ENCODE data around the gene MRPS17. TPM values are rescaled to one million over a fixed set of nuclear protein-coding genes. Genes with fewer than 3 reads are reported as not detected.
"Not testable (repeated sequence)": the region's sequence is repeated elsewhere in the genome, so short reads cannot be mapped to it uniquely, and the experiment has no call there.

The MRPS17 gene
- 43.1 TPM for polyA plus RNA-seq (2012; ENCODE audit: insufficient read depth, insufficient read length)

- DNase-seq (ENCODE audit: low read depth, low spot score), result peak; percentile 87
- H3K4me3 ChIP-seq (ENCODE audit: low read length), result peak within 1 kb of the TSS; percentile 98
Measured at GRCh38 chr7:55951637-55952351, at the start of gene MRPS17. MRPS17 (plus strand) TSS chr7:55951877; CDS start chr7:55953196, 1,319 bp downstream.

DNA sequence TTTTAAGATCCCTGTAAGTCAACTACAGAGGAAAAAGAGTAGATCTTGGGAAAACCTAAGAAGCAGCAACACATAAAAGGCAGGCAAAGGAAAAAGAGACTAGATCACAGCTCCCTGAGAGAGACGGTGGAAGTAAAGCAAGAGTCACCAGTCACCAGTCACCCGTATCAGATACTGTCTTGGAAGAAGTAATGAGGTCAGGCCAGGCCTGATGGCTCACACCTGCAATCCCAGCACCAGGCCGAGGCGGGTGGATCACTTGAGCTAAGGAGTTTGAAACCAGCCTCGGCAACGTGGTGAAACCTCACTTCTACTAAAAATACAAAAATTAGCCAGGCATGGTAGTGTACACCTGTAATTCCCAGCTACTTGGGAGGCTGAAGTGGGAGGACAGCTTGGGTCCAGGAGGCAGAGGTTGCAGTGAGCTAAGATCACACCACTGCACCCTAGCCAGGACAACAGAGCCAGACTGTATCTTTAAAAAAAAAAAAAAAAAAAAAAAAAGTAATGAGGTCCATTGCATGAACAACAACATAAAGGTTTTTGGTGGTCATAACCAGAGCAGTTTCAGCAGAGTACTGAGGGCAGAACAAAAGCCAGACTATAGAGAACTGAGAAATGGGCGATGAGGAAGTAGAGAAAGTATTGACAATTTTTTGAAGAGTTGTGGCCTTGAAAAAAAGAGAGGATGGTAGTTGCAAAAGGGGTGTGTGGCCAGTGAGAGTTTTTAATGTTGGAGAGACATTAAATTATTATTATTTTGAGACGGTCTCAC, 47.5 kb upstream of the MRPS17 start:
- no peak for DNase-seq (ENCODE audit: low read depth, low spot score)
- H3K4me3 ChIP-seq (ENCODE audit: low read length), result no peak overlapping the region

DNA sequence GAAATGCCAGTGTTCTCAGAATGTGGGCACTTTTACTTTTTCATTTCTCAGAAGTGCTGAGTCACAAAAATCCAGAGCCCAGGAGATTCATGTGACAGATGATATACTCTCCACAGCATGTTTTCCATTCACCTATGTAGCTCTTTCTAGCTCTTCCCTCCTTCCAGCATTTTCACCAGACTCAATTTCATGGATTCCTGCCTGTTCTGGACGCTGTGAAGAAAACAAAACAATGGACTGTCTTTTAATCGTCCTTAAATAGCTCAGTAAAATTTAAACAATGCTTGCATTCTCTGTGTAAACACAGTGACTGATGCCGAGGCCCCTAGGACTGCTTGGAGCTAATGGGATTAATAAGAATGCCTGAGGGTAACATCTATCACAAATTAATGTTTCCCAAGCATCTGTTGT, 38.9 kb upstream of the MRPS17 start:
- DNase-seq (ENCODE audit: low read depth, low spot score), result no peak
- no peak overlapping the region for H3K4me3 ChIP-seq (ENCODE audit: low read length)

- no peak for DNase-seq (ENCODE audit: low read depth, low spot score)
- H3K4me3 ChIP-seq (ENCODE audit: low read length), result no peak overlapping the region
Measured at GRCh38 chr7:55917771-55918170, 33.9 kb upstream of the MRPS17 start.

DNA sequence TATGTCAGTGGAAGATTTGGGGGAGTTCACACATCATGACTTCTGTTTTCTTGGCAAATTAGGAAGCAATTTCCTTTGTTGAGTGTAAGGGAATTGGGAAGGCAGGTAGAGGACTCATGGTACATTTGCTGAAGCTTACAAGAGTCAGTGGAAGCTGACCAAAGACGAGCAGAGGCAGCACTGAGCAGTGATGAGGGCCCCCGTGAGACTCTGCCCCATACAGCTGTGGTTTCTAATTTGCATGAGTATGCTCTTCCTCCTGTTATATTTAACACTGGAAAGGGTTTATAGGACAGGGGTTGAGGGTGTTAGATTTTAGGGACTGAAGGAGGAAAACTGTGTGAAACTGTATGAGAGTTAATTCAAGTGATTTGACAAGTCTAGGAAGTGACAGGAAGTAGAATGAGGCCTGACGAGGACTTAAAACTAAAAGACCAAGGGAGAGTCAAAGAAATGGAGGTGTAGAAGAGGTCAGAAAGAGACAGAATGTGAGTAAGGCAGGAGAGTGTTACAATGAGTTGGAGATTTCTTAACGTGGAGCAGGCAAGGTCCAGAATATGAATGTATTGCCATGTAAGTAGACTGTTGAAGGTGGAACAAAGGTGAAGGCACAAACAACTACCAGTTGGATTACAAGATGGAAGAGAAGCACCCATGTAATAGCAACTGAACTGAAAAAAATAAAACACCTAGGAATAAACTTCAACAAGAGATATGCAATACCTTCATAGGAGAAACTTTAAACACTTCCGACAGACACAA, 23.5 kb upstream of the MRPS17 start:
- DNase-seq (ENCODE audit: low read depth, low spot score), result no peak
- no peak overlapping the region for H3K4me3 ChIP-seq (ENCODE audit: low read length)

DNA sequence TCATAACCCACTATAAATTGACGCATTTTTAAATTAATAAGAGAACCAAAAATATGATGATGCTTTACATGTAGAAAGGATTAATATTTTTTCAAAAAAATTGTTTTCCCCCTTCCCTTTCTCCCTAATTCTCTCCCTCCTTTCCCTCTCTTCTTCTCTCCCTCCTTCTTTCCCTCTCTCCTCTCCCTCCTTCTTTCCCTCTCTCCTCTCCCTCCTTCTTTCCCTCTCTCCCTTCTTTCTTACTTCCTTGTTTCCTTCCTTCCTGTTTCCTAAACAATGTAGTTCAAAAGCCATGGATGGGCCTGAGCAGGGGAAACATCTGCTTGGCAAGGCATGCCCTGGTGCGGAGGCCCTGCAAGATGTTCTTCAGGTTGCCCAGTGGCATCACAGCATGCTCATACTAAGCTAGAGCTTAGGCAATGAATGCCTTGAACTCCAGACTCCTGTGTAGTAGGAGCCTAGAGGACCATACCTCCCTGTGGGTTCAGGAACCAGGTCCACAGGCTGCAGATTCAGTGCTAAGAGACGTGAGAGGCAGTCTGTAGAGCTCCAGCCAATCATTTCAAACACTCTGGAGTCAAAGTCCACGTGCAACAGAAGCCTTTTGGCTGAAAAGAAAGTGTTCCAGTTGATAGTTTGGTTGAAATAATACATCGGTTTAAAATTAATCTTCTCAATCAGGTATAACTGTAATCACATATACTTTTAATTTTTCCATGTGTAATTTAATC, 20.1 kb upstream of the MRPS17 start:
- H3K4me3 ChIP-seq (ENCODE audit: low read length), result no peak overlapping the region
- no peak for DNase-seq (ENCODE audit: low read depth, low spot score)

DNA sequence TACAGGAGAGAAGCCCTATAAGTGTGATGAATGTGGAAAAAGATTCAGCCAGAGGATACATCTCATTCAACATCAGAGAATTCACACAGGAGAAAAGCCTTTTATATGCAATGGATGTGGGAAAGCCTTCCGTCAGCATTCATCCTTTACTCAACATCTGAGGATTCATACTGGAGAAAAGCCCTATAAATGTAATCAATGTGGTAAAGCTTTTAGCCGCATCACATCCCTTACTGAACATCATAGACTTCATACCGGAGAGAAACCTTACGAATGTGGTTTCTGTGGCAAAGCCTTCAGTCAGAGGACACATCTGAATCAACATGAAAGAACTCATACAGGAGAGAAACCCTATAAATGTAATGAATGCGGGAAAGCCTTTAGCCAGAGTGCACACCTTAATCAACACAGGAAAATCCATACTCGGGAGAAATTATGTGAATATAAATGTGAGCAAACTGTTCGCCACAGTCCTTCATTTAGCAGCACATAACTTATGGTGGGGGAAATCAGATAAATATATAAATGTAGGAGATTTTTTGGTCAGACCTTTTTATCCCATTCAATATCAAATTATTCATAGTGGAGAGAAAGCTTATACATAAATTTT, 12.1 kb upstream of the MRPS17 start:
- DNase-seq (ENCODE audit: low read depth, low spot score), result peak; percentile 71
- H3K4me3 ChIP-seq (ENCODE audit: low read length), result no peak overlapping the region

GRCh38 chr7:55946545-55946944, 5.1 kb upstream of the MRPS17 start:
- DNase-seq (ENCODE audit: low read depth, low spot score), result no peak
- H3K4me3 ChIP-seq (ENCODE audit: low read length), result no peak overlapping the region

DNA sequence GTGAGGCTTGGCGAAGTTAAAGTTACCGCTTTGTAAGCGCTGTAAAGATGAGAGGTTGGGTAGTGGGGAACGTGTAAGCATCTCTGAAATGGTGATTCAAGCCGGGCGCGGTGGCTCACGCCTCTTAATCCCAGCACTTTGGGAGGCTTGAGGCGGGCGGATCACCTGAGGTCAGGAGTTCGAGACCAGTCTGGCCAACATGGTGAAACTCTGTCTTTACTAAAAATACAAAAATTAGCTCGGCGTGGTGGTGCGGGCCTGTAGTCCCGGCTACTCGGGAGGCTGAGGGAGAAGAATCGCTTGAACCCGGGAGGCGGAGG, 635 bp downstream of the MRPS17 start:
- H3K4me3 ChIP-seq (ENCODE audit: low read length), result peak overlapping the region; percentile 98
- DNase-seq (ENCODE audit: low read depth, low spot score), result not testable (repeated sequence)

DNA sequence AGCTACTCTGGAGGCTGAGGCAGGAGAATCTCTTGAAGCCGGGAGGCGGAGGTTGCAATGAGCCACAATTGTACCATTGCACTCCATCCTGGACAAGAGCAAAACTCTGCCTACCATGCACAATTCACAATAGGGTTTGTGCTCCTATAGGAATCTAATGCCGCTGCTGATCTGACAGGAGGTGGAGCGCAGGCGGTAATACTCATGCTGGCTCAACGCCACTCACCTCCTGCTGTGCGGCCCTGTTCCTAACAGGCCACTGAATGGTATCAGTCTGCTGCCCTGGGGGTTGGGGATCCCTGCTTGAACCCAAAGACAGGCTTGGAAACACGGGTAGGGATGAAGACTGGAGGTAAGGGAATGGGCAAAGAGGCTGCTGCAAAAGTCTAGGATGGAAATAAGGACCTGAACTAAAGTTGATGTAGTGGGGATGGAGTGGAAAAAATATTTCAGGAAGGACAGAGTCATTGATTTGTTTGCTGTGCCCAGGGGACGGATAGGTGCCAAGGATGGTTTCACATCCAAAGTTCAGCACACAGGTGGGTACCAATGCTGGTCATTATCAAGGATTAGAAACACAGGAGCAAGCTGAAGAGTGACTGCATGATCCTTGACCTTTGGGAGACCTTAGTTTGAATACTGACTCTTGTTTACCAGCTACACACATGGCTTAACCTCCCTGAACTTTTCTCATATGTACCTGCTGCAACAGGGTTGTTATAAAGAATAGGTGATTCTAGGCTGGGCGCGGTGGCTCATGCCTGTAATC, 2.2 kb downstream of the MRPS17 start:
- no peak overlapping the region for H3K4me3 ChIP-seq (ENCODE audit: low read length)
- DNase-seq (ENCODE audit: low read depth, low spot score), result no peak

DNA sequence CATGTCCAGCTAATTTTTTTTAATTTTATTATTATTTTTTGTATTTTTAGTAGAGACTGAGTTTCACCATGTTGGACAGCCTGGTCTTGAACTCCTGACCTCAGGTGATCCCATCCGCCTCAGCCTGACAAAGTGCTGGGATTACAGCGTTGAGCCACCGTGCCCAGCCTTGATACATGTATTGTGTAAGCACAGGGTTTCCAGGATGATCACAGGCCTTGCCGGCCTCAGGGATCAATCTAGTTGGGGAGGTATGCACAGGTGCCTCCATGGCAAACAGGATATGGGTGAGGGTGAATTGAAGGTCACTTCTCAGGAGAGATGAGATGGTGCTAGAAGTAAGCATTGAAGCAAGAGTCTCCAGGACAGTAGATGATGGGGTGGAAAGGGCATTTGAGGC, 5.5 kb downstream of the MRPS17 start:
- DNase-seq (ENCODE audit: low read depth, low spot score), result no peak
- no peak overlapping the region for H3K4me3 ChIP-seq (ENCODE audit: low read length)

DNA sequence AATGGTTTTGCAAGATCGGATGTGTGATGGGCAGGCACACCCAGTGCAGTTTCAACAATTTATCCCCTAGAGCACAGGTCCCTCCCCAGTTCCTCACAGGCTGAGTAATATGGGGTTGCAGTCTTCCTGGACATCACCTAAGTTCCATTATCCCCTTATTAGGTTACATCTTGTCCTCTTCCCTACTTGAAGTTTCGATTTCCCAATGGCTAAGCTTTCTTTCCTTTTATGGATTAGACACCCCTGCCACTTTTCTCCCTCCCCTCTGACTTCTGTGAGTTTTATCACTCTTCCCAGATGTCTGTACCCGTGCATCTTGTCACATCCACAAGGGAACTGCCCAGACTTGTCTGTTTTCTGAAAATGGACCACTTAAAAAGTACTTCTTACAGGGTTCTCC, 10.3 kb downstream of the MRPS17 start:
- H3K4me3 ChIP-seq (ENCODE audit: low read length), result no peak overlapping the region
- no peak for DNase-seq (ENCODE audit: low read depth, low spot score)

DNA sequence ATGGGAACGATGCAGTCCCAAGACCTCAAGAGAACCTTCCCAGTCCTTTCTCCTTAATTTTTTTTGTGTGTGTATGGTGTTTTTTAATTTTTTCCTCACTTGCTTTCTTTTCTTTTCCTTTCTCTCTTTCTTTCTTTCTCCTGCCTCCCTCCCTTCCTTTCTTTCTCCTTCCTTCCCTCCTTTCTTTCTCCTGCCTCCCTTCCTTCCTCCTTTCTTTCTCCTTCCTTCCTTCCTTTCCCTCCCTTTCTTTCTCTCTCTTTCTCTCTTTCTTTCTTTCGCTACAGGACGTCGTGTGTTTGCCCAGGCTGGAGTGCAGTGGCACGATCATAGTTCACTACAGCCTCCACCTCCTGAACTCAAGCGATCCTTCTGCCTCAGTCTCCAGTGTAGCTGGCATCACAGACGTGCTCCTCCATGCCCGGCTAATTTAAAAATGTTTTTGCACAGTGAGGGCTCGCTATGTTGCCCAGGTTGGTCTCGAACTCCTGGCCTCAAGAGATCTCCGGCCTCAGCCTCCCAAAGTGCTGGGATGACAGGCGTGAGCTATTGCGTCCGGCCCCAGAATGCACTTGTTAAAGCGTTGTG, 12.0 kb downstream of the MRPS17 start:
- no peak for DNase-seq (ENCODE audit: low read depth, low spot score)
- H3K4me3 ChIP-seq (ENCODE audit: low read length), result peak overlapping the region; percentile 47

DNA sequence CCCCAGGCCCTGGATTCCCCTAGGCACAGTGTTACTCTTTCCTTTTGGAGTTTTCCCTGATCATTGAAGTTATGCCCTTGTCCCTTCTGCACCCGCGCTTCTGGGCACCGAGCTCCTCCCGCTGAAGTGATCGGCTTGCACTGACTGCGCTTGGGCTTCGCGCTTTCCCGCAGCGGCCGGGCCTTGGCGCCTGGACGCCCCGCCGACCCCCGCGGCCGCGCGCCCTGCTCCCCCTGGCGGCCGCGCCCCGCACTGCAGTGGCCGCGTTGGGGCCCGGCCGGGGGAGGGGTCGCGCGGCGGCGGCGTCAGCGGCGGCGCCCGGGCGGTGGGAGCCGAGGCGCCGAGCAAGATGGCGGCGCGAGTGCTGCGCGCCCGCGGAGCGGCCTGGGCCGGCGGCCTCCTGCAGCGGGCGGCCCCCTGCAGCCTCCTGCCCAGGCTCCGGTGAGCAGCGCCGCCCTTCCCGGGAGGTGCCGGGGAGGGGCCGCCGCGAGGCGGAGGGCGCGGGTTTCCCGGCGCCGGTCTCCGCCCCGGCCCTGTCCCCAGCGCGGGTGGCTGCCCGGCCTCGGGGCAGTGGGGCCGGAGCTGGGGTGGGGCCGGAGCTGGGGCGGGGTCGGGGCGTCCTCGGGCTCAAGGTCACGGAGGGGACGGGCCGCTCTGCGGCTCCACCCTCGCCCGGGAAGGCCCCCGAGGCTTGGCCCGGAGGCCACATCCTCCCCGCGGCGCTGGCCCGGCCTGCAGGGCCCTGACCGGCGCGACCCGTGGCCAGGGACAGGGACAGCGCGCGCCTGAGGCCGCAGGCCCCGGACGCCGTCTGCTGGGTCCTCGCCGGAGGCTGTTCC, 12.8 kb downstream of the MRPS17 start, which contains the start of gene NIPSNAP2:
Gene NIPSNAP2, plus strand, starts transcription at position 325 of the 839 bp plus-strand sequence. Its CDS starts 25 bp downstream, at position 350.
- peak within 1 kb of the TSS; percentile 78 for H3K4me3 ChIP-seq (ENCODE audit: low read length)
- DNase-seq (ENCODE audit: low read depth, low spot score), result no peak

DNA sequence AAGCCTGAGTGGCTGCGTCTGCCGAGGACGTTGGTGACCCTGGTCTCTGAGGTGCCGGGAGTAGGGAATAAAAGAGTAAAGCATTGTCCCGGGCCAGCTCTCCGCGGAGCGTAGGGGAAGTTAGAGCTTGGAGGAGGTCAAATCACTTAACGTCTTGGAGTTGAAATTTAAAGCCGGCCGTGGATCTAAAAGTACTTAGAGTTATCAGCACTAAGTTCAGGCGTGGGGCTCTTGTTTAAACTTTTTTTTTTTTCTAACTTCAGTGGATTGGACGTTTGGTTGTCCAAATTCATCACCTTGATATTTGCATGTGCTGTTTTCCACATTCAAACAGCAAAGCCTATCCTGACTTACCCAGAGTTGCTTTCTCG, 13.4 kb downstream of the MRPS17 start:
- peak; percentile 10 for DNase-seq (ENCODE audit: low read depth, low spot score)
- H3K4me3 ChIP-seq (ENCODE audit: low read length), result peak overlapping the region; percentile 78

GRCh38 chr7:55965805-55966421, 14.2 kb downstream of the MRPS17 start:
- H3K4me3 ChIP-seq (ENCODE audit: low read length), result no peak overlapping the region
- no peak for DNase-seq (ENCODE audit: low read depth, low spot score)

GRCh38 chr7:55966851-55967250, 15.2 kb downstream of the MRPS17 start:
- no peak for DNase-seq (ENCODE audit: low read depth, low spot score)

More at GRCh38 chr7:55966851-55967250, 15.2 kb downstream of the MRPS17 start:
- no peak overlapping the region for H3K4me3 ChIP-seq (ENCODE audit: low read length)

Measured in Jurkat, Clone E6-1 (cell line).